HG03064 (cell line): Measurements from ENCODE around the gene COL11A1.
"Not testable (repeated sequence)": the region's sequence is repeated elsewhere in the genome, so short reads cannot be mapped to it uniquely, and the experiment has no call there.

Source experiments
- ATAC-seq: cut with Tn5 transposase; IDR thresholded peaks from one replicate; pipeline ENCODE4 v1.9.1; 2021; ENCODE audit warnings: low read depth; ENCODE audit not compliant: unreplicated experiment

Gene COL11A1

DNA sequence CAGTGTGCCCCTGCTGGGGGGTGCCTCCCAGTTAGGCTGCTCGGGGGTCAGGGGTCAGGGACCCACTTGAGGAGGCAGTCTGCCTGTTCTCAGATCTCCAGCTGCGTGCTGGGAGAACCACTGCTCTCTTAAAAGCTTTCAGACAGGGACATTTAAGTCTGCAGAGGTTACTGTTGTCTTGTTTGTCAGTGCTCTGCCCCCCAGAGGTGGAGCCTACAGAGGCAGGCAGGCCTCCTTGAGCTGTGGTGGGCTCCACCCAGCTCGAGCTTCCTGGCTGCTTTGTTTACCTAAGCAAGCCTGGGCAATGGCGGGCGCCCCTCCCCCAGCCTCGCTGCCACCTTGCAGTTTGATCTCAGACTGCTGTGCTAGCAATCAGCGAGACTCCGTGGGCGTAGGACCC is 175.0 kb downstream of the COL11A1 start:
- ATAC-seq: not testable (repeated sequence)

DNA sequence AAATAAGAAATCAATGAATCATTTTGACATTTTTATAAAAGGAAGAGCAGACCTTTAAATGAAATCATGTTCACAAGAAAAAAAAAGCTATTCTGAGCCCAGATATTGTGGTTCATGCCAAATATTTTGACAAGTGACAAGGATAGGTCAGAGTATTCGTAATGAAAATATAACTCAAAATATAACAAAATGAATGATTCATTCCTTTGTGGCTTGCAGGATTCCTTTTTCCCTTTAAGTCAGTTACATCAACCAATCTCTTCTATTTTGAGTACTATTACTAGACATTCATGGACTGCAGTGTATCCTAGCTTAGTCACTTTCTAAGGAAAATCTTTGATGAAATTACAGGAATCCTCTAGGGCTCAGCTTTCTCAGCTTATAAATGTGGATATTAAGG is 188.7 kb downstream of the COL11A1 start:
- no peak for ATAC-seq

DNA sequence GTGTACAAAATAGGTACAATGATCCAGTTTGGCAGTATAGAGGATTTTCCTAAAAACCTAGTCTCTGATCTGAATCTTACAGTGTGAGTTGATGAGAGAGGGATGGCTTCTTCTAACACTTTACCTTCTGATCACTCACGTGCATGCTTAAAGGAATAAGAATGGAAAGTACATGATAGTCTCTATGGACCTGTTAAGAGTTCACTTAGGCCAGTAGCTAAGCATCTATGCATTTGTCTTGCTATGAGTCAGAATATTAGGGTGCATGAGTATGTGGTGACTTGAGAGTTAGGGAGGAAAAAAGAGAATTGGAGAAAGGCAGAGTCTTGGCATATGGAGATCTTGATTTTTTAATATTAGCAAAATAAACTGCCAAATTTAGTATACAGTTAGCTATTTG is 206.3 kb downstream of the COL11A1 start:
- no peak for ATAC-seq

DNA sequence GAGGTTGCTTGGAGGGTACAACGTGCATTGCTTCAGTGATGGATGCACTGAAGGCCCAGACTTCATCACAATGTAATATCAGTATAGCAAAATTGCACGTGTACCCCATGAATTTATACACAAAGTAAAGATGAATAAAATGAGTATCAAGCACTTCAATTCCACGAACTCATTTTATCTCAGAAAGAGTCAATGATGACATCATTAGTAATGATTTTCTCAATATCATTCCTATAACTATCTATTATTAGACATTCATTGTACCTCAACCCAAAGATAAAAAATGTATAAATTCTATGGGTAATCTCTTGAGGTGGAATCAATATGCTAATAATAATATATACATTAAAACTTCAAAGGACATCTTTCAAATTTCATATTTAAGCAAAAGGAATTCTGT is 208.4 kb downstream of the COL11A1 start:
- no peak for ATAC-seq

DNA sequence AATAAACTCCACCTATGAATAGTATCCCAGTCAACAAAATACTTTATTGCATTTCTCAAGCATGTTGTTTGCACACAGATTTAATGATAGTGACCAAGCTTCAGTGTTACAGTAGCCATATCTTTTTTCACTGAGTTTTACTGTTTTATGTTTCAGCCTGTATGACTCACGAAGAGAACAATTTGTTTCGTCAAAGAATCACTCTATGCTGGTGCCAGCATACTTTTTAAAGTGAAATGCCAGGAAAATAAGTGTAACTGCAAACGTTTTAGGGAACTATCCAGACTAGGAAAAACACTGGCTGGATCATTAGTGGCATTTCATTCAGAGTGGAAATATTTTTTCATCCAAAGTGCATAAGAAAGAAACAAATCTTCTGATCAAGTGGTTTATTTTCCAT is 210.8 kb downstream of the COL11A1 start:
- ATAC-seq: no peak

DNA sequence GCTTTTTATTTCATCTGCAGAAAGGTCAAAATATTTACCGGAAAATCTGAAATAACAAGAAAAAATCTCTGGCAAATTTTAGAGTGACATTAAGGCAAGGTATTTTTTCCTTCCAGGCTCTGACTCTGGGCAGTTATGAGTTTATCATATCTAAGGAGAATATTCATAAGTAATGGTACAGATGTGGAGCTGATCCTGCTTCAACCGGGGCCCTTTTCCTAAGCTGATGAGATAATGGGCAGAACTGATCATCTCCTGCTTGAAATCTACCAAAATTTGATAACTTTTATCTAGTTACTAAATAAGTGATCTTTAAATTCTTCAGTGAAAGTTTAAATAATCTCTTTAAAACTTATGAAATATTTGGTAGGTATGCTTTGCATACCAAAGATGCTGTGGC is 211.6 kb downstream of the COL11A1 start:
- ATAC-seq: no peak

DNA sequence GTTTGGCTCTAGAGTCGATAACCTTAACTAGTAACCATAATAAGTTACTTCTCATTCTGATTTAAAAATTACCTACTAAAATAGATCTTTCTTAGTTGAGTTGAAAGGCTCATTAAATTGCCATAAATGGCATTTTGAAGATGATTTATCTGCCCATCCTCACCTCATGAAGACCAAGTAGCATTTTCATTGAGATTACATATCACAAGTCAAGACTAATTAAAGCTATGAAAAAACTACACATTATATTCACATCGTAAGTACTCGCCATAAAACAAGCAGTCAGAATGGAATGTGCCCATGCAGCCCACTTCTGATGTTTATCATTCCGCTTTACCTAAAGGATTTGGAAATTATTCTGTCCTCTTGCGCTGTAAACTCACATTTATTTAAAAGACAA is 212.0 kb downstream of the COL11A1 start:
- no peak for ATAC-seq

DNA sequence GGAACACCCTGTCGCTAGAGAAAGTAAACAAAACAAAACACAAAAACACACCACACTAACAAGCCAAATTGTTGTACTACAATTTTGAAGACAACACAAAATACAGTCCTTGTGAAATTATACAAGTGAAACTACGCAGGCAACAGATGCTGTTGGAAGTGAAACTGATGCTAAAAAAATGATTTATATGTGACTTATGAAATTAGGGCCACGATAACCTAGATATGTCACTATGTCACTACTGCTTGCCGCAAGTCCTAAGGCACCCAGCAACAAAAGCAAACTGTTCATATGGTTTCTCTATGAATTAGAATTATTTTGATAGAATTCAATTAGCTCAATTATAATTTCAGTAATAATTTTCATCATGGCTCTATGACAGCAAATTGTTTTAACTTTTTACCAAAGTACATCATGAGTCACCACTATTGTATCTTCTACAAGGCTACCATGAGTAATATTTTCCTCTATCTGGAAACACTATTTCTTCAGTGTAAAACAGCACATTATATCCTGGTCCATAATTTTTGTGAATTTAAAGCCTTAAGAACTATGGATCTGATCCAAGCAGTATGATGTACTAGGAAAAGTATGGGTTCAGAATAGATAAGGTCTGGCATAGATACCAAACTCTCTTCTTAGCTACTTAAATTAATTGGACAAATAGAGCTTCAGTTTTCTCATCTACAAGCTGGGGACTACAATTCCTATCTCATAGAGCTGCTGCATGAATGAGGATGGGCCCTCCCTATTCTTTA is 216.3 kb downstream of the COL11A1 start:
- no peak for ATAC-seq

DNA sequence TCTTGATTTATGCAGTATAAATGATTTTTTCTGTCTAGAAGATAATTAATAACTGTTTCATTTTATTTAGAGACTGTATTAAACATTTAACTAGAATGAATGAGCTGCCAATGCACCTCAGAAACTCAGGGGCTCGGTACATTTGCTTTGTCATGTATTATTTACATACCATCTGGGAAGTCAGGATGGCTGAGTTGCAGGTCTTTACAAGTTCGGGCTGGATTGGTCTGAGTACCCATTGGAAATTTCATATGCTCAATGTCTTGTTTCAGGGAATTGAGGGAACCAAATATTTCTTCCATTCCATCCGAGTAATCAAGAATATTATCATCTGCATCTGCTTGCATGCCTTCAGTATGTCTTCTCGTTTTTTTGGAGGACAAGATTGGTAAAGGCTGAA is 221.7 kb downstream of the COL11A1 start:
- ATAC-seq: no peak

DNA sequence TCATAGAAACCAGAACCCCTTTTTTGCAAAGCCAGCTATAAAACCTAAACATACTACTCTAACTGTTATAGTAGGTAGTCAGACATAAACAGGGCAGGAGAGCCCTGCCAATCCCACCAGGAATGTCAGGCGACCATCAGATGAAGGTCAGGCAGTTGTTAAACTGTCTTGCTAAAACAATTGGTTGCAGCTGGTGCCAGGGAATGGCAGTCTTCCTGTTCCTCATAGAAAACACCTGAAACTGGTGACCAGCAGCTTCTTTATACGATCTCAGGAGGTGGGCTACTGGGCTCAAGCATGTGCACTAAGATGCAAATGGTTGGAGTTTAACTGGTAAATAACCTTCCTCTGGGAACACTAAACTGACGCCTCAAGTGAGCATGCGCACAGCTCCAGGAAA is 224.1 kb downstream of the COL11A1 start:
- ATAC-seq: no peak

DNA sequence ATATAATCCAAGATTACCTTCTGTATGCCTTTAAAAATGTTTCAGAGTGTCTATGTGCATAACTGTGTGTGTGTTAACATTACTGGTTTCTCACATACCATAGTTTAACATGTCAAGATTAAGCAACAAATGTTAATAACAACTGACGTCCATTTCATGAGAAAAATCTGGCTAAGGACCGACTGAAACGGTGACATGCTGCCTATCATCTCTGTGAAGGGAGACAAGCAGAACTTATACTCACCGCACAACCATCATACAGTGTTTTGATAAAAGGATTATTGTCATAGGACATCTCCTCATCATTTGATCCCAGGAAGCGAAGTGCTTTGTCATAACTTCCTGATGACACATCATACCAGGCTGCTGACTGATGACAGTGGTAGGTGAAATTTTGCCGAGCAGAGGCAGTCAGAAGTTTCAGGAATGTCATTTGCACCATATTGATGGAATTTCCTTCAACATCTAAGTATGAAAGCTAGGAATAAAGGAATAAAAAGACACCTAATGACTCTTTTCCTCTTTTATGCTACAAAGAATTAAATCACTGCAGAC is 228.8 kb downstream of the COL11A1 start:
- ATAC-seq: no peak

DNA sequence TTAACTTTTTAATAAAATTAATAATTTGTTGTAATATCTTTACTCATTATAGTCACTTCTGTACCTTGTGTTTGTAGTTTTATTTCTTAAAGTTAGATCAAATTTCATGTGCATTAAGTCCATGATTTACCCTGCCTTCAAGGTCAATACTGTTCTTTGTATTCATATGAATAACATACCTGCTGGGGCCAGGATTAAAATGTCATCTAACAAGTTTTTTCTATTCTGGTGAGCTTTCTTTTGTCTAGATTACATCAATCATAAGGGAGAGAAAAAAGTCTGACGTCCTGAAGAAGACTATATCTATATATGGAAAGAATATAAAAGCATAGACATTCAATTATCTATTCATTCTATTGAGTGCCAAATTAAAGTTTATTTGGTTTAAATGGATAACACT is 232.6 kb downstream of the COL11A1 start:
- ATAC-seq: no peak

DNA sequence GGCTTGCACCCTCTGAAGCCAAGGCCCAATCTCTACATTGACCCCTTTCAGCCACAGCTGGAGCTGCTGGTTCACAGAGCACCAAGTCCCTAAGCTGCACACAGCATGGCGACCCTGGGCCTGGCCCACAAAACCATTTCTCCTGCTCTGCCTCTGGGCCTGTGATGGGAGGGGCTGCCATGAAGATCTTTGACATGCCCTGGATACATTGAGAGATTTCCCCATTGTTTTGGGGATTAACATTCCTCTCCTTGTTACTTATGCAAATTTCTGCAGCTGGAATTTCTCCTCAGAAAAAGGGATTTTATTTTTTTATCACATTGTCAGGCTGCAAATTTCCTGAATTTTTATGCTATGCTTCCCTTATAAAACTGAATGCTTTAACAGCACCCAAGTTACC is 235.8 kb downstream of the COL11A1 start:
- ATAC-seq: no peak

DNA sequence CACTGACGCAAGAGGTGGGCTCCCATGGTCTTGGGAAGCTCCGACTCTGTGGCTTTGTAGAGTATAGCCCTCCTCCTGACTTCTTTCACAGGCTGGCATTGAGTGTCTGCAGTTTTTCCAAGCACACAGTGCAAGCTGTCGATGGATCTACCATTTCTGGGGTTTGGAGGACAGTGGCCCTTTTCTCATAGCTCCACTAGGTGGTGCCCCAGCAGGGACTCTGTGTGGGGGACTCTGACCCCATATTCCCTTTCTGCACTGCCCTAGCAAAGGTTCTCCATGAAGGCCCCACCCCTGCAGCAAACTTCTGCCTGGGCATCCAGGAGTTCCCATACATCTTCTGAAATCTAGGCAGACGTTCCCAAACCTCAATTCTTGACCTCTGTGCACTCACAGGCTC is 236.2 kb downstream of the COL11A1 start:
- ATAC-seq: no peak

DNA sequence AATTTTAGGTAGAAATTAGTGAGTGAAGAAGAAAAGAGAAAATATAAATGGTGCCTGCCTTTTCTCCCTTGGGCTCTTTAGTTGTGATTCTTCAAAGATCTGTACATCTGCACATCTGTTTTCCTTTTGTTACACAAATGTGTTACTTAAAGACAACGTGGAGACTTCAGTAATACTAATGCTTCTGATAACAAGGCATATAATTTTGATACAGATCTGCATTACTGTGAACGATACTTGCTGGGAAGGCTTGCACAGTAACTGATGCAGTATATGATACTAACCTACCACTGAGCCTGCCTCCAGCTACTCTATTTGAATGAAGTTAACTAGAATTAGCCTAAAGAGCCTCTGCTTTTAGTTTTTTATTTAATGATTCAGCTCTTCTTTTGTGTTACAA is 244.6 kb downstream of the COL11A1 start:
- ATAC-seq: no peak

DNA sequence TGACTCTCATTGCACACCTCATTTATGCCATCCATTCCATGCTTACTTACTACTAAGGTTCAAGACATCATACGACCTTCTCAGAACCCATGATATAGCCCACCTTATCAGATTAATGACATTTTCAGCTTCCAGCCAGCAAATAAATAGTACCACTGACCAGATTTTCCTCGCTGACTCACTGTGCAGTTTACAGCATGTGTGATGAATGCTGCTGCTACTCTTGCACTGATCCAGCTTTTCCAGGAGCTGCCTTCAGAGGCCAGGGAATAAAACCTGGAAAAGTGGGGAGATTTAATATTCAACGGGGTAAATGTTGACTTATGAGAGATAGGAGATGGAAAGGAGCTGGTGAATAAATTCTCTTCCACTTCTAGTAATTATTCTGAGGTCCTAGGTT is 247.1 kb downstream of the COL11A1 start:
- no peak for ATAC-seq

DNA sequence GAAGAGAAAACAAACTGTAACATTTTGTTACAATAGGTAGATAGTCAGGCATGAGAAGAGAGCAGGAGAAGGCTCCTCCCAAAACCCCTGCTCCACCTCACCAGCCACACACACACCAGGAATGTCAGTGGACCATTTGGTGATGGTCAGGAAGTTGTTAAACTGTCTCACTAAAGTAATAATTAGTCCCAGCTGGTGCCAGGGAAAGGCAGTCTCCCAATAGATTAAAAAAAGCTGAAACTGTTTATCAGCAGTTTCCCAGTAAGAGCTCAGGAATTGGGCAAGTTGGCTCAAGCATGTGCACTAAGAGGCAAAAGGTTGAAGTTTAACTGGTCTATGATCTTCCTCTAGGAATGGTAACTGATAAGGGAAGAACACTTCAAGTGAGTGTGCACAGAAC is 249.6 kb downstream of the COL11A1 start:
- no peak for ATAC-seq

DNA sequence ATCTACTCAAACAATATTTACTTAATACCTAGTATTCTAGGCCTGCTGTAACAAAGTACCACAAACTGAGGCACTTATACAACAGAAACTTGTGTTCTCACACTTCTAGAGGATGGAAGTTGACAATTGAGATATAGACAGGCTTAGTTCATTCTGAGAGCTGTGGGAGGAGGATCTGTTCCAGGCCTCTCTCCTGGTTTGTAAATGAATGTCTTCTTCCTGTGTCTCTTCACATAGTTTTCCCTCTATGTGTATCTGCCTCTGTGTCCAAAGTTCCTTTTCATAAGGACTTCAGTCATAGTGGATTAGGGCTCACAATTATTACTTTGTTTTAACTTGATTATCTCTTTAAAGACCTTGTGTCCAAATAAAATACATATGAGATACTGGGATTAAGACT is 251.1 kb downstream of the COL11A1 start:
- no peak for ATAC-seq

DNA sequence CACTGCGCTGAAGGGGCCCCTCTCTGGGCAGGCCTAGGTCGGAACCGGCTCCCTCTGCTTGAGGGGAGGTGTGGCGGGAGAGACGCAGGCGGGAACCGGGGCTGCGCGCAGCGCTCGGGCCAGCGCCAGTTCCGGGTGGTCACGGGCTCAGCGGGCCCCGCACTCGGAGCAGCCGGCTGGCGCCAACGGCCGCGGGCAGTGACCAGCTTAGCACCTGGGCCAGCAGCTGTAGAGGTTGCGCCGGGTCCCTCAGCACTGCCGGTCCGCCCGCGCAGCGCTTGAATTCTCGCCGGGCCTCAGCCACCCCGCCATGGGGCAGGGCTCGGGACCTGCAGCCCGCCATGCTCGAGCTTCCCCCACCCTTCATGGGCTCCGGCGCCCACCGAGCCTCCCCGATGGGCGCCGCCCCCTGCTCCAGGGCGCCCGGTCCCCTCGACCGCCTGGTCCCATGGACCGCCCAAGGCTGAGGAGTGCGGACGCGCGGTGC is 254.6 kb downstream of the COL11A1 start:
- no peak for ATAC-seq

DNA sequence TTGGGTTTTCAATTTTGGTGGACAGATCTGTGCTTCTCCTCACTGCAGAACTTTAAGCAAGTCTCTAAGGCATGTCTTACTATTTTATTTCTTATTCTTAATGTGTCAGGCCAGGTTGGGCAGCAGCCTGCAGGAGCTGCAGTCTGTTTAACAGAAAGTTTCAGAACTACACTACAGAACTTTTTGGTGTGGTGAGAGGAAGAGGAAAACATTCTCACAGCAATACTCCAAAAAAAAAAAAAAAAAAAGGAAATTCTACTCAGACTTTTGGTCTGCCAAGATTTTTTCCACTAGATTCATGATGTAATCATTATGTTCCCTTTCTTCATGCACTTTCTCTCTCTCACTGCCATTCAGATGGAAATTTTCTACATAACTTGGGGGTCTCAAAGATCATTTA is 255.2 kb downstream of the COL11A1 start:
- ATAC-seq: no peak

DNA sequence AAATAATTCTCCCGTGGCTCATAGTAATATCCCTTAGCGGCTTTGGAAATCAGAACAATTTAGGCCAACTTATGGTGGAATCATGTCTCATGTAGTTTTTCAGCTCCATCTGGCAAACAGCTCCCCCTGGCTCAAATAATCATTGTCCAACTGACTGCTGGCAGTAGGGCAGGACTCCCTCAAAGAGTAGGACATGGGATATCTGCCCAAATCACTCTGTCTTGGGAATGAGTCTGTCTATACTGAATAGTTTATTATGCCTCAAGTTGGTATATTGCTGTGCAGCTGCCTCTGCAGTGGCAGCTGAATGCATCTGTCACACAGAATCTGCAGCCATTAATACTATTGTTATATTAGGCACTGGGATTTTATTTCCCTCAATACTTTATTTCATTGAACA is 255.7 kb downstream of the COL11A1 start:
- no peak for ATAC-seq

DNA sequence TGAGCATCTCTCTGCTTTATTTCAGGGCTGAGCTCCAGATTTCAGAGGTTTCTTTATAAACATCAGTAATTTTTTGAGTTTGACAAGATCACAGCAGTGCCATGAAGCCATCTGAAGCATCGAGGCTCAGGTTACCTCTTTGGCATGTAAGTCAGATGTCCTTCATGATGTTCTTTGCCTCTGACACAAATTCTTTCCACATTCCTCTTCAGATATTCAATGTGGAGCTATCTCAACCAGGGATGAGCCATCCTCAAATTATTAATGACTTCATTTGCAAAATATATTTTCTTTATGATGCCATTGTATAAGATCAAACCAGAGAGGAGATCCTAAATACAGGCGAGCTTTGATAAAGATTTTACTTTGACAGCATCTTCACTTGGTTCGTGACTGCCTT is 256.7 kb downstream of the COL11A1 start:
- ATAC-seq: no peak

DNA sequence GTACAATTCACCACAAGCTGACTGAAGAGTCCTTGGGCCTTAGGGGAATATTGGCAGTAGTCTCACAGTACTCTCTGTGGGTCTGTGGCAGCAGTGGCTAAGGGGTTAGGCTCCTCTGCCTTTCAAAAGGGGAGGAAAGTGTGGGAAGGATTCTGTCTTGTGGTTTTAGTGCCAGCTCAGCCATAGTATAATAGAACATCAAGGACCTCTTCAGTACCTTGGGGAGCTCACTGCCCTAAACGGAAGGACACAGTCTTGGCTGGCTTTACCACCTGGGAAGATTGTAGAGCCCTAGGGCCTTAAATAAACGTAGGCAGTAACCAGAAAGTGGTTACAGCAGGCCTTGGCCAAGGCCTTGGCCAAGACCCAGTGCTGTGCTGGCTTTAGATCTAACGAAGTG is 265.7 kb downstream of the COL11A1 start:
- ATAC-seq: no peak
